K562 treated with DMSO at 1 percent for 12 hours (cell line): ENCODE data around the gene IL17A. TPM values are rescaled to one million over a fixed set of nuclear protein-coding genes. Genes with fewer than 3 reads are reported as not detected.

Source experiments
- total RNA-seq: library from RNA; unstranded; fragments of 300-600 nt; gene quantifications from 2 replicates; pipeline ENCODE4 v1.2.3, GENCODE V29; 2022; ENCODE audit not compliant: insufficient read depth

IL17A gene
- total RNA-seq, result not detected in 2 replicates

GRCh38 chr6:52186075-52186474 is at the start of gene IL17A:
TSS of gene IL17A (plus strand) at chr6:52186375. CDS start at chr6:52186432, 57 bp downstream.

Other genes with a start within 250 kb of the IL17A start
- gene PKHD1, start 98.8 kb upstream of the IL17A start, total RNA-seq, result 0.06 TPM in 1 of 2 replicates, not detected in the other
- gene IL17F, start 58.1 kb downstream of the IL17A start, total RNA-seq, result not detected in 2 replicates
- 131 and 196 TPM in 2 replicates for gene MCM3, start 98.4 kb downstream of the IL17A start, total RNA-seq
- 5.3 and 12.1 TPM in 2 replicates for gene PAQR8, start 175.8 kb downstream of the IL17A start, total RNA-seq
- 5.8 and 14.3 TPM in 2 replicates for gene EFHC1, start 234.0 kb downstream of the IL17A start, total RNA-seq